Measurements from ENCODE around the gene SUMF1. TPM values are rescaled to one million over a fixed set of nuclear protein-coding genes. Genes with fewer than 3 reads are reported as not detected.

SUMF1 gene
- total RNA-seq, 1 donor from 2014 or later: 10.6 TPM

GRCh38 chr3:4454142-4454541, 12.9 kb downstream of the SUMF1 start:
- no peak for TF ChIP-seq CTCF (conservative IDR thresholded peaks at IDR 0.05)
- no peaks in the 10 kb centered on the region for H3K4me1 Mint-ChIP-seq
- no peak overlapping the region for H3K27ac Mint-ChIP-seq (ENCODE audit: unreplicated experiment)
- H3K9me3 Mint-ChIP-seq: peaks cover 2% of the 10 kb centered on the region
- H3K27me3 Mint-ChIP-seq (ENCODE audit: low read depth): no peaks in the 10 kb centered on the region
- H3K36me3 Mint-ChIP-seq (ENCODE audit: low read depth): peaks cover 2% of the 10 kb centered on the region
- DNase-seq (ENCODE audit: low read depth, low spot score): no peak
- H3K4me3 Mint-ChIP-seq: no peak overlapping the region

- Mint-ChIP-seq H3K27me3 (ENCODE audit: low read depth) (no peaks in the 10 kb centered on the region), H3K4me1 (no peaks in the 10 kb centered on the region), H3K9me3 (no peaks in the 10 kb centered on the region), H3K27ac (ENCODE audit: unreplicated experiment) (no peak overlapping the region), H3K4me3 (no peak overlapping the region), H3K36me3 (ENCODE audit: low read depth) (peaks cover 2% of the 10 kb centered on the region)
- DNase-seq (ENCODE audit: low read depth, low spot score): no peak
- TF ChIP-seq CTCF (conservative IDR thresholded peaks at IDR 0.05): no peak
Observed at GRCh38 chr3:4449043-4449805, 17.8 kb downstream of the SUMF1 start.

- no peak for TF ChIP-seq CTCF (conservative IDR thresholded peaks at IDR 0.05)
- Mint-ChIP-seq H3K27ac (ENCODE audit: unreplicated experiment) (no peak overlapping the region), H3K4me3 (no peak overlapping the region), H3K36me3 (ENCODE audit: low read depth) (peaks cover 2% of the 10 kb centered on the region), H3K4me1 (no peaks in the 10 kb centered on the region), H3K9me3 (no peaks in the 10 kb centered on the region), H3K27me3 (ENCODE audit: low read depth) (no peaks in the 10 kb centered on the region)
- DNase-seq (ENCODE audit: low read depth, low spot score): no peak
Observed at GRCh38 chr3:4448187-4448586, 18.9 kb downstream of the SUMF1 start.

GRCh38 chr3:4447295-4447999, 19.6 kb downstream of the SUMF1 start:
- H3K4me3 Mint-ChIP-seq: no peak overlapping the region

GRCh38 chr3:4440951-4441350, 26.1 kb downstream of the SUMF1 start:
- peaks cover 5% of the 10 kb centered on the region for H3K36me3 Mint-ChIP-seq (ENCODE audit: low read depth)
- no peak overlapping the region for H3K4me3 Mint-ChIP-seq
- H3K27me3 Mint-ChIP-seq (ENCODE audit: low read depth): no peaks in the 10 kb centered on the region
- H3K27ac Mint-ChIP-seq (ENCODE audit: unreplicated experiment): no peak overlapping the region
- no peak for TF ChIP-seq CTCF (conservative IDR thresholded peaks at IDR 0.05)
- DNase-seq (ENCODE audit: low read depth, low spot score): no peak
- H3K4me1 Mint-ChIP-seq: no peaks in the 10 kb centered on the region
- no peaks in the 10 kb centered on the region for H3K9me3 Mint-ChIP-seq

More at GRCh38 chr3:4447295-4447999, 19.6 kb downstream of the SUMF1 start:
- no peak for TF ChIP-seq CTCF (conservative IDR thresholded peaks at IDR 0.05)
- Mint-ChIP-seq H3K27ac (ENCODE audit: unreplicated experiment) (peak overlapping the region; percentile 6), H3K4me1 (no peaks in the 10 kb centered on the region), H3K27me3 (ENCODE audit: low read depth) (no peaks in the 10 kb centered on the region), H3K9me3 (no peaks in the 10 kb centered on the region), H3K36me3 (ENCODE audit: low read depth) (peaks cover 4% of the 10 kb centered on the region)
- no peak for DNase-seq (ENCODE audit: low read depth, low spot score)

Data from neural crest cell (in vitro differentiated cells).